A673 (cell line): ENCODE measurements around the gene RUNX2.

Experiments
- CTCF ChIP-seq: fragments of 300-800, 200-600 bp; sonication (generic); conservative IDR thresholded peaks from 2 replicates; pipeline ENCODE4 v1.5.1; 2017; ENCODE audit warnings: low read depth, mild to moderate bottlenecking, antibody characterized with exemption, low read length, moderate library complexity, mixed read lengths
- EZH2 ChIP-seq: fragments of 200-600 bp; sonication (generic); IDR thresholded peaks from 2 replicates; pipeline ENCODE4 v1.6.1; 2017; ENCODE audit warnings: borderline replicate concordance, low read depth, mild to moderate bottlenecking, mixed read lengths, antibody characterized with exemption, low read length; ENCODE audit not compliant: poor library complexity, severe bottlenecking

GRCh38 chr6:45657226-45657625, 329.1 kb downstream of the RUNX2 start:
- TF ChIP-seq CTCF (no peak), EZH2 (no peak)
